Ishikawa (cell line): ENCODE results near the gene COL6A1.

ENCODE experiments used
- CEBPB ChIP-seq: IDR thresholded peaks from 2 replicates; pipeline ENCODE4 v1.6.1; 2012
- CREB1 ChIP-seq: IDR thresholded peaks from 2 replicates; pipeline ENCODE4 v1.6.1; 2012; ENCODE audit warnings: low read depth
- EGR1 ChIP-seq: IDR thresholded peaks from 2 replicates; pipeline ENCODE4 v1.6.1; 2012
- EP300 ChIP-seq: IDR thresholded peaks from 2 replicates; pipeline ENCODE4 v1.6.1; 2012; ENCODE audit warnings: borderline replicate concordance
- FOXM1 ChIP-seq: IDR thresholded peaks from 2 replicates; pipeline ENCODE4 v1.6.1; 2012; ENCODE audit warnings: low read depth, borderline replicate concordance
- NFIC ChIP-seq: IDR thresholded peaks from 2 replicates; pipeline ENCODE4 v1.6.1; 2012
- RAD21 ChIP-seq: IDR thresholded peaks from 2 replicates; pipeline ENCODE4 v1.6.1; 2012; ENCODE audit warnings: low read depth
- TAF1 ChIP-seq: IDR thresholded peaks from 2 replicates; pipeline ENCODE4 v1.6.1; 2012; ENCODE audit warnings: low read depth, mild to moderate bottlenecking
- TCF12 ChIP-seq: IDR thresholded peaks from 2 replicates; pipeline ENCODE4 v1.6.1; 2012; ENCODE audit warnings: low read depth
- TEAD4 ChIP-seq: IDR thresholded peaks from 2 replicates; pipeline ENCODE4 v1.6.1; 2012
- YY1 ChIP-seq: IDR thresholded peaks from 2 replicates; pipeline ENCODE4 v1.6.1; 2012; ENCODE audit warnings: low read depth
- ZBTB7A ChIP-seq: IDR thresholded peaks from 2 replicates; pipeline ENCODE4 v1.6.1; 2012; ENCODE audit warnings: low read depth
- TF ChIP-seq, protein P1 (sequence below): IDR thresholded peaks from 2 replicates; pipeline ENCODE4 v1.6.1; 2012
- TF ChIP-seq, protein P2 (sequence below): IDR thresholded peaks from 2 replicates; pipeline ENCODE4 v1.6.1; 2012; ENCODE audit warnings: low read depth, mild to moderate bottlenecking
- TF ChIP-seq, protein P3 (sequence below): IDR thresholded peaks from 2 replicates; pipeline ENCODE4 v1.6.1; 2012

Gene COL6A1

DNA sequence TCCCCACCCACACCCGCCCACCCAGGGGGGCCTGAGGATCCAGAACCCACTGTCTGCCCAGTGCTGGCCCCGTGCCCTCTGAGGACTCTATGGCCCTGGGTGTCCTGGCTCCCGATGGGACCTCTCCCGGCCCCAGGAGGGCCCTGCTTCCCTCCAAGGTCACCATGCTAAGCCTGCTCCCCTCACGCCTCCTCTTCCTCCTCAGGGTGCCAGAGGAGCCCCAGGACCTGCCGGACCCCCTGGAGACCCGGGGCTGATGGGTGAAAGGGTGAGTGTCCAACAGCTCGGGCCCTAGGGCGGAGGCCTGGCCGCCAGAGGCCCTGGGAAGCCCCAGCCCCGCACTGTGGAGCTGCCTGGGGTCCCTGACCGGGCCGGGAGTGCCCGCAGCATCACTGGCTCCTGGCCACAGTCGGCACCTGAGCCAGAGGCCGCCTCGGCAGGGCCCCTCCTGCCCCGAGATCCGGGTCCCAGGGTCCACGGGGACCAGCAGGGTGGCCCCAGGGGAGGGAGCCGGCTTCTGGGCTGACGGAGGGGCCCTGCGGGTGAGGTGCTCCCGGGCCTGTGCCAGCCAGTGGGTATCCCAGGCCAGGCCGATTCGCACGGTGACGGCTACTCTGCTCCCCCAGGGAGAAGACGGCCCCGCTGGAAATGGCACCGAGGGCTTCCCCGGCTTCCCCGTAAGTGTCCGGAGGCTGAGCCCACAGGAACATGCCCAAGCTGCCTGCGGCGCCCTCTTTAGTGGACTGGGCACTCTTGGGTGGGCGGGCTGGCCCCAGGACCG lies 16.1 kb downstream of the COL6A1 start:
- TF ChIP-seq CREB1 = no peak
- no peak for TF ChIP-seq TEAD4
- TF ChIP-seq, protein P1, sequence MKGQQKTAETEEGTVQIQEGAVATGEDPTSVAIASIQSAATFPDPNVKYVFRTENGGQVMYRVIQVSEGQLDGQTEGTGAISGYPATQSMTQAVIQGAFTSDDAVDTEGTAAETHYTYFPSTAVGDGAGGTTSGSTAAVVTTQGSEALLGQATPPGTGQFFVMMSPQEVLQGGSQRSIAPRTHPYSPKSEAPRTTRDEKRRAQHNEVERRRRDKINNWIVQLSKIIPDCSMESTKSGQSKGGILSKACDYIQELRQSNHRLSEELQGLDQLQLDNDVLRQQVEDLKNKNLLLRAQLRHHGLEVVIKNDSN = no peak
- TF ChIP-seq RAD21 = no peak
- TF ChIP-seq TAF1 = no peak
- no peak for TF ChIP-seq EGR1
- TF ChIP-seq, protein P2, sequence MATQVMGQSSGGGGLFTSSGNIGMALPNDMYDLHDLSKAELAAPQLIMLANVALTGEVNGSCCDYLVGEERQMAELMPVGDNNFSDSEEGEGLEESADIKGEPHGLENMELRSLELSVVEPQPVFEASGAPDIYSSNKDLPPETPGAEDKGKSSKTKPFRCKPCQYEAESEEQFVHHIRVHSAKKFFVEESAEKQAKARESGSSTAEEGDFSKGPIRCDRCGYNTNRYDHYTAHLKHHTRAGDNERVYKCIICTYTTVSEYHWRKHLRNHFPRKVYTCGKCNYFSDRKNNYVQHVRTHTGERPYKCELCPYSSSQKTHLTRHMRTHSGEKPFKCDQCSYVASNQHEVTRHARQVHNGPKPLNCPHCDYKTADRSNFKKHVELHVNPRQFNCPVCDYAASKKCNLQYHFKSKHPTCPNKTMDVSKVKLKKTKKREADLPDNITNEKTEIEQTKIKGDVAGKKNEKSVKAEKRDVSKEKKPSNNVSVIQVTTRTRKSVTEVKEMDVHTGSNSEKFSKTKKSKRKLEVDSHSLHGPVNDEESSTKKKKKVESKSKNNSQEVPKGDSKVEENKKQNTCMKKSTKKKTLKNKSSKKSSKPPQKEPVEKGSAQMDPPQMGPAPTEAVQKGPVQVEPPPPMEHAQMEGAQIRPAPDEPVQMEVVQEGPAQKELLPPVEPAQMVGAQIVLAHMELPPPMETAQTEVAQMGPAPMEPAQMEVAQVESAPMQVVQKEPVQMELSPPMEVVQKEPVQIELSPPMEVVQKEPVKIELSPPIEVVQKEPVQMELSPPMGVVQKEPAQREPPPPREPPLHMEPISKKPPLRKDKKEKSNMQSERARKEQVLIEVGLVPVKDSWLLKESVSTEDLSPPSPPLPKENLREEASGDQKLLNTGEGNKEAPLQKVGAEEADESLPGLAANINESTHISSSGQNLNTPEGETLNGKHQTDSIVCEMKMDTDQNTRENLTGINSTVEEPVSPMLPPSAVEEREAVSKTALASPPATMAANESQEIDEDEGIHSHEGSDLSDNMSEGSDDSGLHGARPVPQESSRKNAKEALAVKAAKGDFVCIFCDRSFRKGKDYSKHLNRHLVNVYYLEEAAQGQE = no peak
- TF ChIP-seq CEBPB = no peak

GRCh38 chr21:45998276-45998701 lies 16.7 kb downstream of the COL6A1 start:
- no peak for TF ChIP-seq RAD21
- no peak for TF ChIP-seq CREB1
- no peak for TF ChIP-seq NFIC
- TF ChIP-seq TEAD4 = no peak

DNA sequence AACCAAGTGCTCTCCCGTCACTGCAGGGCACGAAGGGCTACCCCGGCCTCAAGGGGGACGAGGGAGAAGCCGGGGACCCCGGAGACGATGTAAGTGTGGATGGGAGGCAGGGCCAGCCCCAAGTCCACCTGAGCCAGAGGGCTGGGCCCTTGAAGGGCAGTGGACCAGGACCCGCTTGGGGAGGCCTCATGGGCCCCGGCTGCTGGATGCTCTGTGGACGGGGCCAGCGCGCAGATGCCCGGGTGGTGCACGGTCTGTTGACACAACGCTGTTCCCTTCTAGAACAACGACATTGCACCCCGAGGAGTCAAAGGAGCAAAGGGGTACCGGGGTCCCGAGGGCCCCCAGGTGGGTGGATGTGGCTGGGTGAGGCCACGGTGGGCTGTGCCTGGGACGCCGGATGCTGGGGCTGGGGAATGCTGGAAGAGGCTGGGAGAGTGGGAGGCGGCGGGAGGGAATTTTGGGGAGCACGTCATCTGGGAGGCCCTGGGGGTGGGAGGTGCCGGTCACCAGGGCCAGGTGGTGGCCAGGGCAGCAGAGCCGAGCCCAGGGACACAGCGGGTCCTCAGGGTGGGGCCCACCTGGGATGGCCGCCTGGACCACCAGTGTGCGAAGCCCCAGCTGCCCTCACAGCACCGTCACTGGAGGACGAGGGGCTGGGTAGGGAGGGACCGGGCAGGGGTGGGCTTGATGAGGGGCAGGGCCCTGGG lies 17.5 kb downstream of the COL6A1 start:
- no peak for TF ChIP-seq RAD21
- no peak for TF ChIP-seq TAF1
- TF ChIP-seq, protein P1 = no peak

DNA sequence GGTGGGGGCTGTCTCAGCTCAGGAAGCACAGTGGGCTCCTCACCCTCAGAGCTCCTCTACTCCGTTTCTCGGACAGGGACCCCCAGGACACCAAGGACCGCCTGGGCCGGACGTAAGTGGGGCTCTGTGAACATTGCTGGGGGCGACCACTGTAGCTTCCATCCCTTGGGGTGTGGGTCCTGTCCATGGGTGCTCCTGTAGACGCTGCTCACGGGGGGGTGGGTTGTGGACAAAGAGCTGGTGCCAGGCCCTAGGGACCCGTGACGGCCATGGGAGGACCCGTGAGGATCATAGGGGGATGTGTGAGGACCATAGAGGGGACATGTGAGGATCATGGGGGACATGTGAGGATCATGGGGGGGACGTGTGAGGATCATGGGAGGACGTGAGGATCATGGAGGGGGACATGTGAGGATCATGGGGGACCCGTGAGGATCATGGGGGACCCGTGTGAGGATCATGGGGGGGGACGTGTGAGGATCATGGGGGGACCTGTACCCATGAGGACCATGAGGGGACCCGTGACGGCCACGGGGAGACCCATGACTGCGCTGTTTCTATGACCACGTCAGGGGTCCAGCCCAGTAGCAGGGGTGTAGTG lies 18.1 kb downstream of the COL6A1 start:
- TF ChIP-seq FOXM1 (no peak), TAF1 (no peak), CREB1 (no peak), EP300 (no peak), TEAD4 (no peak), RAD21 (no peak), EGR1 (no peak), TCF12 (no peak), NFIC (no peak), CEBPB (no peak), YY1 (no peak), ZBTB7A (no peak)
- TF ChIP-seq, protein P2 = no peak
- TF ChIP-seq, protein P1 = no peak
- TF ChIP-seq, protein P3, sequence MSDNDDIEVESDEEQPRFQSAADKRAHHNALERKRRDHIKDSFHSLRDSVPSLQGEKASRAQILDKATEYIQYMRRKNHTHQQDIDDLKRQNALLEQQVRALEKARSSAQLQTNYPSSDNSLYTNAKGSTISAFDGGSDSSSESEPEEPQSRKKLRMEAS = no peak

GRCh38 chr21:46000182-46000730 lies 18.7 kb downstream of the COL6A1 start:
- TF ChIP-seq CEBPB (no peak), TEAD4 (no peak), FOXM1 (no peak), TCF12 (no peak), NFIC (no peak)
- TF ChIP-seq, protein P1 = no peak
